Endothelial cell of umbilical vein (primary cell): ENCODE data around the gene REM1. TPM values are rescaled to one million over a fixed set of nuclear protein-coding genes. Genes with fewer than 3 reads are reported as not detected.

Experiments
- BruUV-seq: library from RNA; stranded (reverse); fragments of 400-500 nt; replicated peaks from 2 replicates; lab custom pipeline; 2021; lab: Mats Ljungman, UMichigan
- CTCF ChIA-PET: fragments of 300-600, 350-600 bp; sonication (Branson Sonifier 250); formaldehyde crosslinking; loops from one replicate; lab custom pipeline; 2021; ENCODE audit warnings: antibody characterized with exemption, inconsistent platforms; lab: Charles Lee
- POLR2A ChIA-PET: fragments of 300-600, 350-600 bp; sonication (Branson Sonifier 250); formaldehyde crosslinking; loops from one replicate; lab custom pipeline; 2021; ENCODE audit warnings: antibody characterized with exemption, inconsistent platforms; lab: Charles Lee
- DNase-seq: peaks from one replicate; pipeline ENCODE4 v3.0.0-alpha.2; 2011; ENCODE audit warnings: low read depth, low spot score
- FAIRE-seq: peaks from 2 replicates; lab custom pipeline; 2011; peaks lifted over from hg19 to GRCh38; lab: Jason Lieb, UNC
- H2AFZ ChIP-seq: 2 replicates; pipeline ENCODE4 v1.6.0; 2012; ENCODE audit warnings: low read depth, low read length, control low read depth, inconsistent platforms
- H3K27ac ChIP-seq: 2 replicates; pipeline ENCODE4 v1.5.1; 2011; ENCODE audit warnings: low read depth, mild to moderate bottlenecking, control low read depth, low read length, moderate library complexity; ENCODE audit not compliant: insufficient read depth
- H3K27me3 ChIP-seq, 2 experiments: 2 replicates each; pipeline versions ENCODE4 v1.6.0 to v1.6.1; 2011; ENCODE audit warnings: low read length in 2 of 2, mixed read lengths in 1 of 2; ENCODE audit not compliant: control insufficient read depth in 2 of 2, insufficient read depth in 2 of 2
- H3K36me3 ChIP-seq, 2 experiments: 2 replicates in 1 of 2; 3 replicates in 1 of 2; pipeline ENCODE4 v1.5.1; 2011; ENCODE audit warnings: low read length in 2 of 2, mild to moderate bottlenecking in 1 of 2, moderate library complexity in 1 of 2; ENCODE audit not compliant: control insufficient read depth in 2 of 2, insufficient read depth in 2 of 2; ENCODE audit errors: extremely low read depth in 1 of 2
- H3K4me1 ChIP-seq: 3 replicates; pipeline ENCODE4 v1.5.1; 2011; ENCODE audit warnings: mild to moderate bottlenecking, low read length; ENCODE audit not compliant: control insufficient read depth, insufficient read depth; ENCODE audit errors: extremely low read depth
- H3K4me2 ChIP-seq: 2 replicates; pipeline ENCODE4 v1.6.1; 2011; ENCODE audit warnings: low read length, control low read depth, mixed read lengths; ENCODE audit not compliant: insufficient read depth
- H3K4me3 ChIP-seq, 3 experiments: fragments of 200-600 bp in 1 of 3; sonication (generic), shearing (Covaris generic) in 1 of 3; replicated peaks in 1 of 3; 2 replicates each; pipeline ENCODE4 v1.5.1; 2011 to 2016; ENCODE audit warnings: control low read depth in 3 of 3, low read length in 3 of 3, mild to moderate bottlenecking in 2 of 3, inconsistent platforms in 1 of 3, low read depth in 1 of 3, moderate library complexity in 1 of 3; ENCODE audit not compliant: insufficient read depth in 1 of 3
- H3K79me2 ChIP-seq: 2 replicates; pipeline ENCODE4 v1.6.0; 2012; ENCODE audit warnings: low read length, inconsistent platforms; ENCODE audit not compliant: control insufficient read depth, insufficient read depth
- H3K9ac ChIP-seq: replicated peaks from 2 replicates; pipeline ENCODE3; 2011; ENCODE audit warnings: low read length, control low read depth; ENCODE audit not compliant: insufficient read depth; ENCODE audit errors: extremely low read depth
- H3K9me1 ChIP-seq: replicated peaks from 3 replicates; pipeline ENCODE4 v1.6.0; 2011; ENCODE audit warnings: mild to moderate bottlenecking, low read length; ENCODE audit not compliant: control insufficient read depth, insufficient read depth; ENCODE audit errors: extremely low read depth
- H3K9me3 ChIP-seq: replicated peaks from 2 replicates; pipeline ENCODE4 v1.5.1; 2012; ENCODE audit warnings: low read length, inconsistent platforms; ENCODE audit not compliant: control insufficient read depth, insufficient read depth
- H4K20me1 ChIP-seq: replicated peaks from 2 replicates; pipeline ENCODE3; 2011; ENCODE audit warnings: mild to moderate bottlenecking, low read length; ENCODE audit not compliant: control insufficient read depth, insufficient read depth; ENCODE audit errors: extremely low read depth
- CTCF ChIP-seq, 2 donors: IDR thresholded peaks; 1 replicate in 1 of 2; 2 replicates in 1 of 2; pipeline ENCODE4 v1.5.1; 2011; ENCODE audit warnings: low read length in 2 of 2, mild to moderate bottlenecking in 2 of 2, moderate library complexity in 2 of 2, control low read depth in 1 of 2, inconsistent platforms in 1 of 2, low read depth in 1 of 2; ENCODE audit not compliant: insufficient read depth in 1 of 2; ENCODE audit errors: extremely low read depth in 1 of 2
- EZH2 ChIP-seq: IDR thresholded peaks from 2 replicates; pipeline ENCODE4 v1.6.1; 2012; ENCODE audit warnings: borderline replicate concordance, low read depth, mild to moderate bottlenecking, moderate library complexity, low read length, inconsistent platforms; ENCODE audit not compliant: severe bottlenecking
- FOS ChIP-seq: IDR thresholded peaks from 2 replicates; pipeline ENCODE4 v1.6.1; 2011; ENCODE audit warnings: mild to moderate bottlenecking, low read length, moderate library complexity, borderline replicate concordance; ENCODE audit not compliant: insufficient read depth
- GATA2 ChIP-seq: IDR thresholded peaks from 2 replicates; pipeline ENCODE4 v1.7.0; 2011; ENCODE audit warnings: low read depth, mild to moderate bottlenecking, moderate library complexity, mixed read lengths, low read length; ENCODE audit not compliant: insufficient read length, insufficient read depth
- JUN ChIP-seq: IDR thresholded peaks from 2 replicates; pipeline ENCODE4 v1.6.1; 2011; ENCODE audit warnings: borderline replicate concordance, low read depth; ENCODE audit not compliant: insufficient read length, insufficient read depth
- MAX ChIP-seq: IDR thresholded peaks from 2 replicates; pipeline ENCODE4 v1.6.1; 2011; ENCODE audit not compliant: insufficient read depth, insufficient read length
- MYC ChIP-seq: IDR thresholded peaks from one replicate; pipeline ENCODE4 v1.6.1; 2011; ENCODE audit warnings: mild to moderate bottlenecking, low read depth, low read length
- POLR2A ChIP-seq: IDR thresholded peaks from 2 replicates; pipeline ENCODE4 v1.6.1; 2012; ENCODE audit warnings: low read depth, mild to moderate bottlenecking, control low read depth, low read length
- POLR2AphosphoS5 ChIP-seq: IDR thresholded peaks from 2 replicates; pipeline ENCODE4 v1.6.1; 2012; ENCODE audit warnings: low read depth, mild to moderate bottlenecking, control low read depth, low read length, moderate library complexity; ENCODE audit not compliant: insufficient read depth
- dilution Hi-C: fragments of 300-500 bp; cut with MboI; formaldehyde crosslinking; loops from one replicate; pipeline ENCODE4 v1.15.0; 2019; ENCODE audit warnings: low sequenced_read_pairs; ENCODE audit not compliant: extremely low pct_ligation_motif_present
- intact Hi-C: fragments of 100-400 bp; cut with micrococcal nuclease; formaldehyde crosslinking; loops from one replicate; pipeline ENCODE4 v1.10.0; 2022
- polyA plus RNA-seq, 4 experiments: library from polyadenylated mRNA; depleted of rRNA in 3 of 4; stranded (reverse) in 3 of 4; unstranded in 1 of 4; fragments of >200 nt; gene quantifications; 2 replicates each; pipeline versions ENCODE4 v1.2.1 to v1.2.3, GENCODE V29; 2011 to 2012; ENCODE audit warnings: missing spikeins in 1 of 4
- total RNA-seq: library from RNA; stranded (reverse); gene quantifications from 2 replicates; pipeline ENCODE4 v1.2.3, GENCODE V29; 2021

REM1 gene
- total and polyA plus RNA-seq, 2 donors (not counting 3 experiments of a cell fraction or from before 2014, with no cell fraction given), result 0.14 TPM; not detected in 1

- H3K4me1 ChIP-seq, result no peaks in the 10 kb centered on the region
- TF ChIP-seq MYC, result no peak
- TF ChIP-seq MAX, result no peak
- no peak for TF ChIP-seq JUN
- TF ChIP-seq POLR2AphosphoS5, result no peak
- TF ChIP-seq FOS, result no peak
- TF ChIP-seq POLR2A, result no peak
- no peaks in the 10 kb centered on the region for H3K79me2 ChIP-seq
- H3K27ac ChIP-seq, result no peak overlapping the region
- H4K20me1 ChIP-seq, result no peaks in the 10 kb centered on the region
- no peaks in the 10 kb centered on the region for H3K36me3 ChIP-seq
- H3K4me2 ChIP-seq, result no peak overlapping the region
- no peak overlapping the region for H2AFZ ChIP-seq
- no peak overlapping the region for H3K9ac ChIP-seq
- DNase-seq, result no peak
- POLR2A ChIA-PET, result no interaction called here
- no peaks in the 10 kb centered on the region for H3K9me1 ChIP-seq
- BruUV-seq, result no TSS peak
- no peak overlapping the region for H3K4me3 ChIP-seq
- no peaks in the 10 kb centered on the region for H3K9me3 ChIP-seq
- intact Hi-C loops, result no loop called here
- CTCF ChIA-PET, result interaction anchor here (1.4 kb wide), 1 partner anchor 37 kb away, joined by 3 read pairs; no protein-coding TSS in a partner anchor
- dilution Hi-C loops, result no loop called here
- FAIRE-seq, result no peak
- peaks cover 14 to 24% of the 10 kb centered on the region in 2 experiments for H3K27me3 ChIP-seq
These were observed 22.9 kb downstream of the REM1 start for GRCh38 chr20:31497838-31498540.

- H3K9ac ChIP-seq, result no peak overlapping the region
- H3K9me3 ChIP-seq, result no peaks in the 10 kb centered on the region
- ChIA-PET CTCF (interaction anchor here (1.0 kb wide), 1 partner anchor 40 kb away, joined by 4 read pairs; no protein-coding TSS in a partner anchor), POLR2A (no interaction called here)
- no TSS peak for BruUV-seq
- TF ChIP-seq CTCF (IDR thresholded peaks at IDR 0.05; ENCODE audit: extremely low read depth in 1 of 2, insufficient read depth in 1 of 2, low read depth in 1 of 2, low read length in 2 of 2) (no peak), MYC (no peak), EZH2 (no peak), POLR2A (no peak), FOS (no peak), GATA2 (no peak), MAX (no peak), POLR2AphosphoS5 (no peak)
- dilution Hi-C loops, result no loop called here
- no peak overlapping the region for H3K4me2 ChIP-seq
- H4K20me1 ChIP-seq, result no peaks in the 10 kb centered on the region
- H3K4me1 ChIP-seq, result no peaks in the 10 kb centered on the region
- intact Hi-C loops, result no loop called here
- peaks cover 14 to 22% of the 10 kb centered on the region in 2 experiments for H3K27me3 ChIP-seq
- DNase-seq, result no peak
- H3K79me2 ChIP-seq, result no peaks in the 10 kb centered on the region
- H3K4me3 ChIP-seq, result no peak overlapping the region
- H3K27ac ChIP-seq, result no peak overlapping the region
- no peak overlapping the region for H2AFZ ChIP-seq
- H3K9me1 ChIP-seq, result no peaks in the 10 kb centered on the region
- H3K36me3 ChIP-seq, result no peaks in the 10 kb centered on the region
- no peak for FAIRE-seq
These were observed 25.4 kb downstream of the REM1 start for GRCh38 chr20:31500527-31500926.
